HG03457 (cell line): ENCODE results near the gene KCND2.
"Not testable (repeated sequence)": the region's sequence is repeated elsewhere in the genome, so short reads cannot be mapped to it uniquely, and the experiment has no call there.

ENCODE experiments used
- ATAC-seq: cut with Tn5 transposase; IDR thresholded peaks from one replicate; pipeline ENCODE4 v1.9.1; 2021; ENCODE audit warnings: moderate number of reproducible peaks; ENCODE audit not compliant: unreplicated experiment

Gene KCND2

DNA sequence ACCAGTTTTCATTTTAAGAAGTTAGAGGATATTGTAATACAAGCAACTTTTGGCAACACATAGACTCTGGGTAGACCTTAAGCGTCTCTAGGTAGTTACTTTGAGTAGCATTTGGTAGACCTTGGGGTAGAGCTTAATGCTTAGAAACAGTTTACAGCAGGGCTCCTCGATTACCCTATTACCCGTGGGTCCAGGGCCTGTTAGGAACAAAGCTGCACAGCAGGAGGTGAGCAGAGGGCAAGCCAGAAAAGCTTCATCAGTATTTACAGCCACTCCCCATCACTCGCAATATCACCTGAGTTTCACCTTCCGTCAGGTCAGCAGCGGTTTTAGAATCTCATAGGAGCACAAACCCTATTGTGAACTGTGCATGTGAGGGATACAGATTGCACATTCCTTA is 411.5 kb downstream of the KCND2 start:
- no peak for ATAC-seq

DNA sequence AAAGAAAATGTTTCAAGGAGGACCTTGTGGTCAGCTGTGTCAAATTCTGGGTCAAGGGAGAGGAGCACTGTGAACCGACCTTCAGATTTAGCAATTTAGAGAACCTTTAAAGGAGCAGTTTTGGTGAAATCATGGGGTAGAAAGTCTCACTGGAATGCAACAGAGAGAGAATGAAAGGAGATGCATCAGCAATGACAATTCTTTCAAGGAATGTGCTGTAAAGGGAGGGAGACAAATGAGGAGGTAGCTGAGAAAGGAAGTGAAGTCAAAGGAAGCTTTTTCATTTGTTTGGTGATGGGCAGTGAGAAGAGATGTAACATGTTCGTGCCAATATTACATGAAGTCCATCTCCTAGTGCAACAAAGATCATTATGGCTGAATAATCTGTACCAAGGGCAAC is 418.9 kb downstream of the KCND2 start:
- no peak for ATAC-seq

DNA sequence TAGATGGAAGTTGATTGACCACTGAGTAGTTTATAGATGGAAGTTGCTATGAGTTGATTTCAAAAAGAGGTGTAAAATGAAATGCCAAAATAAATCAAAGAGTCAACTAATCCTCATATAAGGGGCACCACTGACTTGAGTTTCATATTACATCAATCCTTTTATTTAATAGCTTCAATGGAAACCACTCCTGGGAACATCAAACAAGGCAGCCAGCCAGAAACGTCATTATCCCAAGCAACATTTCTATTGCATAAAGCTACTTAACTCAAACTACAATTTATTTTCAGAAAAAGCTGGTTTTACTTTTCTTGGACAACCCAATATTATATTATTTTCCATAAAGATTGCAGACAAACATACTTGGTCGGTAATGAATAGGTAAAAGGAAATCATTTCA is 422.9 kb downstream of the KCND2 start:
- no peak for ATAC-seq

DNA sequence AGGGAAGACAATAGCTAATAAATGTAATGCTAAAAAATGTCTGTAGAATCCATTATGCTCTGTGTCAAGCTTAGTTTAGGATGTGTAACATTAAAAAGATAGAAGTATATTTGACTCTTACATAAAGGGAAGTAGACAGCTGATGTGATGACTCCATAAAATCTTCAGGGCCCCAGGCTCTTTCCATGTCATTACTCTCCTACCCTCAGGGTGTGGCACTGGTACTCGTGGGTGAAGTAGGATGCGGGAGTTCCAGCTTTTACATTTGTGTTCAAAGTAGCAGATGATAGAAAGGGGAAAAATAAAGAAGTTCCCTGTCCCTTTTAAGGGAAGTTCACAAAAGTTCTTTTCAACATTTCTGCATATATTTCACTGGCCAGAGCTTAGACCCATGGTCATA is 427.8 kb downstream of the KCND2 start:
- ATAC-seq, result no peak

DNA sequence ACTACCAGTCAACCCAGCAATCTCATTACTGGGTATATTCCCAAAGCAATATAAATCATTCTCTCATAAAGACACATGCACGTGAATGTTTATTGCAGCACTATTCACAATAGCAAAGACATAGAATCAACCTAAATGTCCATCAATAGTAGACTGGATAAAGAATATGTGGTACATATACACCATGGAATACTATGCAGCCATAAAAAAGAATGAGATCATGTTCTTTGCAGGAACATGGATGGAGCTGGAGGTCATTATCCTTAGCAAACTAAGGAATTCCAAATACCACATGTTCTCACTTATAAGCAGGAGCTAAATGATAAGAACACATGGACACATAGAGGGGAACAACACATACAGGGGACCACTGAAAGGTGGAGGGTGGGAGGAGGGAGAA is 429.4 kb downstream of the KCND2 start:
- ATAC-seq, result not testable (repeated sequence)

DNA sequence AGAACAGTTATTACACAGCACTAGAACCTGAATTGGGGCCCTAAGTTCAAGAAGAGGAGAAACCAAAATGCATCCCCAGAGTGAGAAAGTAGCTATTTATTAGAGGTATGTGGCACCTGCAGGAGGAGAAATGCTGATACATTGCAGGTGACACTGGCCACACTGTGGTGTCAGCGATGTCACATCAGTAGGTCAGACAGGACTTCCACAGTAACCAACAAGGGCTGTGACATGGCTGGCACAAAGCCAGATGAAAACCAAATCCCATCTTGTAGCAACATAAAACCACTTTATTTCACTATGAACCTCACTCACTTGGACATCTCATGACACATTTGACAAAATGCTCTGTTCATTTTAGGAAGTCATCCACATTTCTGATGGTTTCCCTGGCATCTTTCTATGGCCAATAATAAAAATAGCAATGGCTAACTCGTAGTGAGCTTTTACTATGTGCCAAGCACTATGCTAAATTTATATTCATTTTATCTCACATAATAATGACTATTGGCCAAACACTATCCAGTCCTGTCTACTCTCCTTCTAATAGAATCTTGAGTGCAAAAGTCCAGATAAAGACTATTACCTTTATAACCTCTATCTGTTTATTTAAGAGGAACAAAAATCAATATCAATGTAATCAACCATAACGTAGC is 430.7 kb downstream of the KCND2 start:
- ATAC-seq, result no peak

DNA sequence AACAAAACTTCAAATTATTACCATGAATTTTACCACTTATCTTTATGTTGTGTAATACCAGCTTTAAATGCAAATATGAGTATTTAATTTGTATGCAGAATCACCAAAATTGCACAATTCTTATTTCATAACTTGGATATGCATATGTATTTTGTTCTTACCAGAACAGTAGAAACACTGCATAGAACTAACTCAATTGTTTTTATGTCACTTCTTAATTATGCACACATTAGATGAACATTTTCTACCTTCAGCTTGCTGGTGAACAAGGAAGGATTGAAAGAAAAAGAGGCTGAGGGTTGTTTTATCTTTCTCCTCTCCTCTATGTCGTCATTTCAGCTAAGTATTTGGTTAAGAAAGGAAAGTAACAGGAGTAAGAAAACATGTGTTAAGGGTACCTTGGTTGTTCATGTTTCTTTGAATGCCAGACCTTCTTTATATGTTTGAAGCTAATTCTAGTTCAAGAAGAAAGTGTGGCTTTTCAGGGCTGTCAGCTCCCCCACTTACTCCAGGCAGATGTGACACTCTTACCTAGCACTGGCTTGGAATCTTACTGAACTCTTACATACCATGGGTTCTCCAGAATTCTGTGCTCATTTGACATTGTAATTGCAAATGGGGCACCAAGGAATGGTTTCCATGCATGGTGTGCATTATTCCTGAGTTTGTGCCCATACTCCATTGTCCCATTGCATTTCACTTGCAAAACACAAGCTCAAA is 436.4 kb downstream of the KCND2 start:
- no peak for ATAC-seq

DNA sequence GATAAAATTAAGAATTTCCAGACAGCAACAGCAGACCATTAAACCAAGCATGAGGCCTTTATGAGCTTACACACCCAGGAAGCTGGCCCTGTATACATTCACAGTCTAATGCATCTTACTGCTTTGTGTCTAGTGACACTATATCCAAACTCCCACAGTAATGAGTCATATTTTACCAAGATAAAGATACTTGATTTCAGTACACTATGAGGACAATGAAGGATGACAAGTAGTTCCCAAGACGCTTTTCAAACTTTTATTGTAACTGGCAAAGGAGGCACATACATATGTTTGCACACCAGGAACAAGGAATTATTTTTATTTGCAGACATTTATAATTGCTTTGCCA is 437.0 kb downstream of the KCND2 start:
- ATAC-seq, result no peak

DNA sequence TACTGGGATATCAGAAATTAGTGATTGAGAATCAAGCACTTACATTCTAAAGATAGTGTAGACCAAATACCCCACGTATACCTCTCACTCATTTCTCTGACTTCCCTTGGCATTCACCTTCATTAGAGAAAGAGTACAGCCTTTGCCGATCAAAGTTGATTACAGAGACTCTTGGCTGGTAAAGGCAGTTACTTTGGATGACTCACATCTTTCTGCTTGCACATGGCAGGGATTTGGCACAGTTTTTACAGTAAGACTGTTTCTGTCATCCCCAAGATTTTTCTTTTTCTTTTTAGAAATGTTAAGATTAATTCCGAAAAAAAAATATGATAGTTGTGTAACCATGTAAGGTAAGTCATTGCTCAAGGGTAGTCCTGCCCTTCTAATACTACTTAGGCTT is 442.0 kb downstream of the KCND2 start:
- no peak for ATAC-seq

DNA sequence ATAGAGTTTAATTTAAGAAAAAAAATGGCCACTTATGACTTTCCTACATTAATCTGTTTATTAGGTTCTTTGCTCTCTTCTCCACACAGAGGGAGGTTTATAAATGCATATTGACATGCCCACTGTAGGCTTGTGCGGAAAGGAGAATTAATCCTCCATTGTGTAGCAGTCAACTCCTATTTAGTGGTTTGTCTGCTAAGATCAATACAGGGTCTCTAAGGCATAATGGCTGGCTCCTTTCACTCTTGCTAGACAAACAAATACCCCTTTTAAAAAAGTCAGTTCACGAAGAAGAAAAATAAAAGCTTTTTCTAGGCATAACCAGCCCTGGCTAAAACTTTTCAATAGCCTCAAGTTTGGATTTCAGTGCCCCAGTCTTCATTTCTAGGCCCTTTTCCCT is 443.3 kb downstream of the KCND2 start:
- ATAC-seq, result no peak

DNA sequence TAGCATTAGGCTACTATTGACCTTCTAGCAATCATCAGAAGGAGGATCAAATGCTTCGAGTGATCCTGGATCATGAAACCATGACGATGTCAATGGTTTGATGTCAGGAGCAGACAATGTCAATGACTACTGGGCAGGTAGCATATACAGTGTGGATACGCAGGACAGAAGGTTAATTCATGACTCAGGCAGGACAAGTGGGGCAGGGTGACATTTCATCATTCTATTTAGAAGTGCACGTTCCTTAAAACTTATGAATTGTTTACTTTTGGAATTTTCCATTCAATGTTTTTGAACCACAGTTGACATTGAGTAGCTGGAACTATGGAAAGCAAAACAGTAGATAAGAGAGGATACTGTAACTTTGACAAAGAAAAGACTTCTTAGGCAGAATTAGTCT is 444.2 kb downstream of the KCND2 start:
- no peak for ATAC-seq

DNA sequence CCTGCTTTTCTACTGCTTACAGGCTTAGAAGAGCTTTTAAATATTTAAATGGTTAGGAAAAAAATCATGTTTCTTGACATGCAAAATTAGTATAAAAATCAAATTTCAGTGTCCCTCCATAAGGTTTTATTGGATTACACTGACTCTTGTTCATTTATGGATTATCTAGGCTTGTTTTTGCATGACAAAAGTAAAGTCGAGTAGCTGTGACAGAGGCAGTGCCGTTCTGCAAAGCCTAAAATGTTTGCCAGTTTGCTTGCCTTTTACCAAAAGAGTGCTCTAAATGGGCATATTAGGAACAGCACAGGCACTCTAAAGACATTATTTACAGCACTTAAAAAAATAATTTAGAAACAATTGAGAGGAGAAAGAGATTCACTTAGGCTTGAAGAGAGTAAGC is 445.4 kb downstream of the KCND2 start:
- ATAC-seq, result no peak

DNA sequence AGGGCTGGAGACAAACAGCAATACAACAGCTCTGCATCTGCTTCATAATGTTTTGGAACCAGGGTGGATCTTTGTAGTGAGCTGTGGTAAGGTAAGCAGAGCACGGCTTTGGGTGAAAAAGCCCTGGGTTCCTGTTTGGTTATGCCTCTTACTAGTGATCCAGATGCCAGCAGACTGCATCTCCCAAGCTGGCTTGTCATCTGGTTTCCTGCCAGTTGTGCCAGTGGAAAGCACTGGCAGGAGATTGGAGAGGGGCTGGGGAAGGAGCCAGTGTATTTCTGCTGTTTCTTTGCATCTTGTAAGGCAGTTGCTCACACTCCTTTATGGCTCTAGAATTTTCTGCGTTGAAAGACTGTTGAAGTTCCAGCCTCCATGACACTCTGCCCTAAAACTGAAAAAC is 447.3 kb downstream of the KCND2 start:
- no peak for ATAC-seq

DNA sequence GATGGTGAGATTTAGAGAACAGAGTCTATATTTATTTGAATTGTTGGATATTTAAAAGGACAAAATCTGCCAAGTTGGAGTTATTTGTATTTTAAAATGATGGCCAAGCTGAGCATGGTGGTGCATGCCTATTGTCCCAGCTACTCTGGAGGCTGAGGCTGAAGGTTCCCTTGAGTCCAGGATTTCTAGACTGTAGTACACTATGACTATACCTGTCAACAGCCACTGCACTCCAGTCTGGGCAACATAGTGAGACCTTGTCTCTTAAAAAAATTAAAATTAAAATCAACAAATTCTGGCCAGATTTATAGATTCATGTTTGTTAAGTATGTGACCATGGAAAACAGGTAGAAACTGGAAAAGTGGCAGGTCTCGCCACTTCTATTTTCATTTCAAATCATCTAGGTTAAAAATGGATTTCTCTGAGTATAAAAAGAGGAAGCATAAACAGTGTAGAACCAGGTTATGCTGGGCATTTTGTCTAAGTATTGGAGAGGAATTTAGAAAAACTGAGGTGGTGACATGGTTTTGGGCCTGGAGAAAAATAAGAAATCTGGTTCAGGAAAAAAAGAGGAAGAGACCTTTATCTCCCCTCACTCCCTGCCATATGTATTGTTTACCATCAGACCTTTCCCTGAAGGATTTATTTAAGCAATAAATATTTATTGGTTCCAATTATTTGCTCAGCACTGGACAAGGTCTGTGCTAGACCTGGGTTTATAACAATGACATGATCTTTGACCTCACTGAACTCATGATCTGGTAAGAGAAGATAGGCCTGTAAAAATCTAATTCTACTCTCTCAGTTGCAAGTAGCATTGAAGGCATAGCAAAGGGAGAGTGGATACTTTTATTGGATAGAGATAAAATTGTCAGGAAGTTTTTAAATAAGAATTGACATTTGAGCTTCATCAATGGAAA is 450.8 kb downstream of the KCND2 start:
- ATAC-seq, result no peak

DNA sequence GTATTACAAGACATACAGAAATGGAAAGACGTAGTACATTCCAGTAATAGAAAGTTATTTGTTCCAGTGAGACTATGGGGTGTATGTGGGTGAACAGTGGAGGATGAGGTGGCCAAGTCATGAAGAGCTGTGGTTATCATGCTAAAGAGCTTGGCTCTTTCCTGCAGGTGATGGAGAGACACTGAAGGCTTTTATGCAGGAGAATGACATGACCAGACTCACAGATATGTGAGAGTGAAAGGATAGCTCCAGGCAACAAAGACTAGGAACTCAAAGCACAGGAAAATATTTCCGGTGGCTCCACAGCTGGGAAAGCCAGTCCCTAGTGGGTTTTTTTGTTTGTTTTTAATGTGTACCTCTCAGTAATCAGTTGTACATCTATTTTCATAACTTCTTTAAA is 451.5 kb downstream of the KCND2 start:
- ATAC-seq, result no peak

DNA sequence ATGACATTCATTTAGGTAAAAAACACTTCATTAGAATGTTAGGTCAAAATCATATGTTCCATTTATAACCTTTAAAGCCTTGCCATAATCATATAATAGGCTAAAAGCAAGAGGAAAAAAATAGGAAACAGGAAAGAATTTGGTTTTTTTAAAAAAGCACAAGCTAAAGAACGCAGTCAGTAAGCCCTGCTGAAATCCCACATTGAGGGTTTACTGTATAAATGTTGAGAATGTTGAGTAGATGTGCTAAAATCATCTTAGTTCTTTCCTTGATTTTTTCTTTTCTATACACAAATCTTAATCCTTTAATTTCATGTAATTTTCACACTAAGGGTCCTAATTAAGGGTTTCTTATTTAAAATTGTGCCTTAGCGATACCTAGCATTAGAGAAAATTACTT is 452.0 kb downstream of the KCND2 start:
- ATAC-seq, result no peak

DNA sequence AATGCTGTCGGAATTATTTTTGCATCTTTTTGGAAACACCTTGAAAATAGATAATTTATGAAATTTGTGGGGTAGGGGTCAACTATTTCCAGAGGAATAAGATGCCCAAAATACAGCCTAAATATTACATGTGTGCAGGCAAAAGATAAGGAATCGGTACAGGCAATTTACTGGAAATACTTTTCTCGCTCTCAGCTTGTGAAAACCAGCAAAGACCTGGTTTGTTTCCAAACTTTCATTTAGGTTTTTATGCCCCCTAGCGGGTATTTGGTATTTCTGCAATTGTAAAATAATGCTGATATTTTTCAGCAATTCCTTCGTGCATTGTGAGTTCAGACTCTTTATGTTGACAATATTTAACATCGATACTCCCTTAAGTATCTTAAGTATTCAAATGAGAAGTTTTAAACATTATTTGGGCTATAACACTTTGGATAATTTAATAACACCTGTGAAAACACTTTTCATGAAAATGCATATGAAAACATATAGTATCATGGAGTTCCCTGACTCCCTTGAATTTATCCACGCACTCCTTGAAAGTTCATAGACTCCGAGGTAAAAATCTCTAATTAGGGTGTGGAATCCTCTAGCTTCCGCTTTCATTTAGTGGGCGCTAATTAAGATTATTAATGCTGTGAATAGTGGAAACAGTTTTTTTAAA is 452.5 kb downstream of the KCND2 start:
- ATAC-seq, result no peak

DNA sequence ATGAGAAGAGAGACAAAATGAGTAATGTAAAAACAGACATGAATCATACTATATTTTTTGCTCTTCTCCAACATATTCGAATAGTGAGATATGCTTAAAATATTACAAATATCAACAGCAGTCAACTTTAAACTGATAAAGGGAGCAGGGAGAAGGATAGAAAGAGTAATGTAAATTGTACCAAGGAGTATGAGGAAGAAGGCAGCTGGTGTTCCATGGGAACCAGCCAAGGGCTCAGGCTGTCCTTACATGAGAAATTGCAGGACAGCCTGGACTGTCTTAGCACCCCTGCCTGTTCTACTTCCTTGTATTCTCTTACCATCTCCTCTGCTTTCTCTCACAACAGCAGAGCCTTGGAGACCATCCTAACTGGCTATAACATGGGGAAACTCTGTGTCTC is 456.3 kb downstream of the KCND2 start:
- no peak for ATAC-seq

DNA sequence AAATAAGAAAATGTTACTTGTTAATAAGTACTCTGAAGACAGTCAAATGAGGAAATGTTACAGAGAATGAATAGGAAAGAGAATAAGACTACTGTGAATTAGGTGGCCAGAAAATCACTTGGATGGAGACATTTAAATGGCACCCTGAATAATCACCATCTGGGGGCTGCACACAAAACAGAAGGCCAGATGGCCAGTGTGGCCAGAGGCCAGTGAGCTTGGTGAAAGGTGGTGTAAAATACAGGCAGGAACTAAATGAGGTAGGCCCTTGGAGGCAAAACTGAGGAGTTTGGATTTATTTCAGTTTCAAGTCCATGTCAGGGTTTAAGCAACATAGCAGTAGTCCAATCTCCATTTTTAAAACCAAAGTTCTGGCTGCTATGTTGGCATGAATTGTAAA is 458.3 kb downstream of the KCND2 start:
- ATAC-seq, result no peak

DNA sequence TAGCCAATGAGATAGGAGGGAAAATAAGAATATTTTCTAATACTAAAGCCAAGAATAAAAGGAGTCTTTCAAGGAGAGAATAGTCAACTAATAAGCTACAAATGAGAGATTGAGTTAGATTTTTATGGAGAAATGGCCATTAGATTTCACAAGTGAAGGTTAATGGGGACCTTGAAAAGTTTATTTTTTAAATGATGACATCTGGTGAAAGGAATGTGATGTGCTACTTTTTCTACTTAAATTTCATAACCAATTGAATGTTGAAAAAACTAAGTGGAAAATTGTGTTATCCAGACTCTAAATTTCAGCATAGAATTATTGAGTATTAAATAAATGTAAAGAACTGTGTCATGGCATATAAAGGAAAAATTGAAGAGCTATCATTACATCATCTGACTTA is 459.3 kb downstream of the KCND2 start:
- ATAC-seq, result no peak

DNA sequence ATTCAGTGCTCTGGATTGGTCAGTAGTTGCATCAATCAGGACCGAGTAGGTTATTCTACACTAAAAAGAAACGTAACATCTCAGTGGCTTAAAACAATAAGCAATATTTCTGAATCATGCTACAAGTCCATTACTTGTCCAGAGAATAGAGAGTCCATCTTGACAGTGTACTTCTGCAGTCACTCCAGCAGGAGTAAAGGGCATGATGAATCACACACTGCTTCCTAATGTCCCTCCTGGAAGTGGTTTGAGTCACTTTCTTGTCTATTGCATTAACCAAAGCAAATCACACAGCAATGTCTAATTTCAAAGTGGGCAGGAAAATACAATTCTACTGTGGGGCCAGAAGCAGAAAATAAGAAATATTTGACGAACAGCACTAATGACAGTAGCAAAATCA is 460.2 kb downstream of the KCND2 start:
- ATAC-seq, result no peak
